GM23338 (cell line): ENCODE measurements around the gene SLC6A3. TPM values are rescaled to one million over a fixed set of nuclear protein-coding genes. Genes with fewer than 3 reads are reported as not detected.

Source experiments
- ATAC-seq: fragments of 200-7000 bp; cut with Tn5 transposase; 3 replicates; pipeline ENCODE4 v1.9.1; 2020
- DNase-seq: peaks from one replicate; pipeline ENCODE4 v3.0.0-alpha.2; 2015; ENCODE audit warnings: low spot score
- H2AFZ ChIP-seq: fragments of 200-600 bp; sonication (generic); 2 replicates; pipeline ENCODE4 v1.8.0; 2016; ENCODE audit warnings: antibody characterized with exemption, mild to moderate bottlenecking, moderate library complexity
- H3F3A ChIP-seq: fragments of 200-600 bp; sonication (generic); replicated peaks from 2 replicates; pipeline ENCODE4 v1.8.0; 2017; ENCODE audit warnings: antibody characterized with exemption, mixed run types, low read depth
- H3K27ac ChIP-seq: fragments of 200-600 bp; sonication (generic); 2 replicates; pipeline ENCODE4 v1.6.1; 2016; ENCODE audit warnings: low read depth
- H3K27me3 ChIP-seq: fragments of 200-600 bp; sonication (generic); 2 replicates; pipeline ENCODE4 v1.8.0; 2016; ENCODE audit warnings: mild to moderate bottlenecking, mixed run types, moderate library complexity; ENCODE audit not compliant: insufficient read depth
- H3K36me3 ChIP-seq: fragments of 200-600 bp; sonication (generic); 2 replicates; pipeline ENCODE4 v1.8.0; 2016; ENCODE audit warnings: mild to moderate bottlenecking; ENCODE audit not compliant: insufficient read depth
- H3K4me1 ChIP-seq: fragments of 200-600 bp; sonication (generic); 2 replicates; pipeline ENCODE4 v1.8.0; 2016; ENCODE audit warnings: mild to moderate bottlenecking, moderate library complexity; ENCODE audit not compliant: insufficient read depth
- H3K4me2 ChIP-seq: fragments of 200-600 bp; sonication (generic); 2 replicates; pipeline ENCODE4 v1.7.1; 2017; ENCODE audit warnings: mixed run types
- H3K4me3 ChIP-seq: fragments of 200-600 bp; sonication (generic); 2 replicates; pipeline ENCODE4 v1.6.1; 2016; ENCODE audit warnings: mixed run types
- H3K79me2 ChIP-seq: fragments of 200-600 bp; sonication (generic); replicated peaks from 2 replicates; pipeline ENCODE4 v1.8.0; 2017; ENCODE audit warnings: mild to moderate bottlenecking; ENCODE audit not compliant: insufficient read depth
- H3K9me2 ChIP-seq: fragments of 200-600 bp; sonication (generic); 2 replicates; pipeline ENCODE4 v1.8.0; 2017; ENCODE audit not compliant: insufficient read depth
- H4K20me1 ChIP-seq: fragments of 200-600 bp; sonication (generic); replicated peaks from 2 replicates; pipeline ENCODE4 v1.8.0; 2017; ENCODE audit warnings: mild to moderate bottlenecking; ENCODE audit not compliant: insufficient read depth
- H3K27ac Mint-ChIP-seq: 2 replicates; pipeline ENCODE4 v1.8.0; 2020; ENCODE audit warnings: inconsistent platforms, mild to moderate bottlenecking, moderate library complexity, mixed read lengths
- H3K27me3 Mint-ChIP-seq: 3 replicates; pipeline ENCODE4 v1.8.0; 2022; ENCODE audit warnings: low read depth, mild to moderate bottlenecking, moderate library complexity, mixed read lengths, inconsistent platforms; ENCODE audit not compliant: insufficient read depth, poor library complexity
- H3K36me3 Mint-ChIP-seq: 3 replicates; pipeline ENCODE4 v1.8.0; 2021; ENCODE audit warnings: low read depth, mild to moderate bottlenecking, inconsistent platforms, moderate library complexity, mixed read lengths
- H3K4me1 Mint-ChIP-seq: 3 replicates; pipeline ENCODE4 v1.8.0; 2020; ENCODE audit warnings: mild to moderate bottlenecking, inconsistent platforms, mixed read lengths
- H3K4me3 Mint-ChIP-seq: 3 replicates; pipeline ENCODE4 v1.8.0; 2021; ENCODE audit warnings: moderate library complexity, mild to moderate bottlenecking, inconsistent platforms, mixed read lengths
- H3K9me3 Mint-ChIP-seq: 3 replicates; pipeline ENCODE4 v1.8.0; 2020; ENCODE audit warnings: moderate library complexity, mild to moderate bottlenecking, inconsistent platforms, mixed read lengths
- CREB1 ChIP-seq: fragments of 250-450 bp; sonication (Bioruptor Pico); IDR thresholded peaks from 2 replicates; pipeline ENCODE4 v1.5.0; 2020; ENCODE audit warnings: low read depth, mild to moderate bottlenecking, moderate library complexity
- CTCF ChIP-seq, 2 experiments: fragments of 200-600 bp in 1 of 2; sonication (generic) in 1 of 2; conservative IDR thresholded peaks; 2 replicates each; pipeline versions ENCODE4 v1.5.1 to v1.6.1; 2016 to 2017; ENCODE audit warnings: antibody characterized with exemption in 2 of 2, low read depth in 2 of 2, mild to moderate bottlenecking in 2 of 2, moderate library complexity in 1 of 2
- ETS1 ChIP-seq: IDR thresholded peaks from 2 replicates; pipeline ENCODE4 v1.6.1; 2016; ENCODE audit warnings: antibody characterized with exemption
- REST ChIP-seq: IDR thresholded peaks from one replicate; pipeline ENCODE4 v1.6.1; 2018; ENCODE audit warnings: antibody characterized with exemption; ENCODE audit not compliant: unreplicated experiment
- polyA plus RNA-seq: library from polyadenylated mRNA; unstranded; fragments of >200 nt; fragmentation: Nextera tagmentation; extraction: Ambion mirVana; gene quantifications from 2 replicates; pipeline ENCODE4 v1.2.1, GENCODE V29; 2016
- total RNA-seq: library from RNA; depleted of rRNA; stranded (reverse); fragments of >200 nt; shearing (Covaris generic); gene quantifications from 2 replicates; pipeline ENCODE4 v1.2.3, GENCODE V29; 2014

SLC6A3 gene
- total and polyA plus RNA-seq, 2 experiments from 2014 or later: 0.76 to 1.0 TPM

DNA sequence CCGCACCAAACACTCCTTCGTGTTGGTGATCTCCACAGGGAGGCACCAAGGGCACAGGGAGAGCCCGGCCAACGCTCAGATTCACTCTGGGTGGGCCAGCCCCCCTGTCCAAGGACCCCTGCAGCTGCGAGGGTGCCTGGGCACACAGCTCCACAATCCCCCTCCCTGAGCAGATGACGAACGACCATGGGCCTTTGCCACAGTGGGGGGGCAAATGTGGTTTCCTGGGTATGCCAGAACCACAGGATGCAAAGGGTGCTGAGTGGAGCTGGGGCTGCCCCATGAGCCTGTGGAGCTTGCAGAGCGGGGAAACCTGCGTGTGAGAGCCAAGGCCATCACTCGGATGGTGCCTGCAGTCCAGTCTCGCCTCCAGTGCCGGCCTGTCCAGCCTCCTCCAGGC lies 47.5 kb upstream of the SLC6A3 start:
- DNase-seq (no peak), ATAC-seq (no peak)
- Histone ChIP-seq H3K27ac (no peak overlapping the region), H3K4me2 (no peak overlapping the region), H2AFZ (no peak overlapping the region), H3F3A (peaks cover 4% of the 10 kb centered on the region; the same call in 1 of the 2 replicates), H3K4me1 (no peaks in the 10 kb centered on the region), H3K79me2 (peaks cover 46% of the 10 kb centered on the region), H4K20me1 (peaks cover 32% of the 10 kb centered on the region), H3K27me3 (no peaks in the 10 kb centered on the region), H3K9me2 (no peaks in the 10 kb centered on the region), H3K4me3 (no peak overlapping the region), H3K36me3 (peaks cover 32% of the 10 kb centered on the region)
- no peak overlapping the region for H3K27ac Mint-ChIP-seq
- H3K4me1 Mint-ChIP-seq: peaks cover 5% of the 10 kb centered on the region; the same call in 2 of the 3 replicates
- H3K4me3 Mint-ChIP-seq: no peak overlapping the region
- no peak for TF ChIP-seq REST
- no peak for TF ChIP-seq CREB1 (CRISPR knock-in tag)
- no peaks in the 10 kb centered on the region for H3K9me3 Mint-ChIP-seq
- peaks cover 22% of the 10 kb centered on the region for H3K27me3 Mint-ChIP-seq
- peaks cover 90% of the 10 kb centered on the region for H3K36me3 Mint-ChIP-seq

DNA sequence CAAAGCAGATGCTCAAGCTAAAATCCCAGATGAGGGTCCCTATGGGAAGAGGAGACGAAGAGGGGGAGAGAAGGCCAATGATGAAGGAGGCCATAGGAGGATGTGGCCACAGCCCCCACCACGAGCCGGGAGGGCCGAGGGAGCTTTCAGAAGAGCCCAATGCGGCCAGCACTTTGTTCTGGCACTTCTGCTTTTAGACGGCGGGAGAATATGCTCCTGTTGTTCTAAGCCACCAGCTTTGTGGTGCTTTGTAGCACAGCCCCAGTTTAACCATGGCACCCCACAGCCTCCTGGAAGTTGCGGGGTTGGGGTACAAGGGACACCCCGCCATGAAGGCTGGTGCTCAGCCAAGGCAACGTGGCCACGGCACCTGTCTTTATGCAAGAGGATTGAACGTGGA lies 45.1 kb upstream of the SLC6A3 start:
- peak overlapping the region; percentile 52; the same call in 1 of the 2 replicates for H3K27ac Mint-ChIP-seq
- peaks cover 18% of the 10 kb centered on the region for H3K27me3 Mint-ChIP-seq
- no peak for ATAC-seq
- H3K9me3 Mint-ChIP-seq: no peaks in the 10 kb centered on the region
- H3K4me1 Mint-ChIP-seq: peaks cover 2% of the 10 kb centered on the region; the same call in 1 of the 3 replicates
- no peak for DNase-seq
- Histone ChIP-seq H4K20me1 (peaks cover 13% of the 10 kb centered on the region; the same call in 1 of the 2 replicates), H3K9me2 (no peaks in the 10 kb centered on the region), H3K4me1 (no peaks in the 10 kb centered on the region), H2AFZ (no peak overlapping the region), H3K4me3 (no peak overlapping the region), H3K79me2 (peaks cover 25% of the 10 kb centered on the region), H3K36me3 (peaks cover 32% of the 10 kb centered on the region), H3K27ac (no peak overlapping the region), H3F3A (peaks cover 3% of the 10 kb centered on the region; the same call in 1 of the 2 replicates), H3K27me3 (no peaks in the 10 kb centered on the region), H3K4me2 (no peak overlapping the region)
- H3K36me3 Mint-ChIP-seq: peaks cover 91% of the 10 kb centered on the region
- H3K4me3 Mint-ChIP-seq: no peak overlapping the region
- TF ChIP-seq REST: no peak
- TF ChIP-seq CTCF (conservative IDR thresholded peaks at IDR 0.05; ENCODE audit: low read depth in 2 of 2): no peak
- no peak for TF ChIP-seq ETS1
- no peak for TF ChIP-seq CREB1 (CRISPR knock-in tag)
